Embryonic facial prominence (tissue), 1 donor: Measurements from ENCODE around the gene NUPR2.
"Not testable (repeated sequence)": the region's sequence is repeated elsewhere in the genome, so short reads cannot be mapped to it uniquely, and the experiment has no call there.

ENCODE experiments used
- DNase-seq: peaks from one replicate; pipeline ENCODE4 v3.0.0-alpha.2; 2016; ENCODE audit errors: extremely low spot score

NUPR2 gene

GRCh38 chr7:56115852-56116538, at the start of gene NUPR2:
Gene NUPR2, minus strand, starts transcription at chr7:56116417. Its CDS starts 103 bp downstream, at chr7:56116314.
- DNase-seq: no peak

DNA sequence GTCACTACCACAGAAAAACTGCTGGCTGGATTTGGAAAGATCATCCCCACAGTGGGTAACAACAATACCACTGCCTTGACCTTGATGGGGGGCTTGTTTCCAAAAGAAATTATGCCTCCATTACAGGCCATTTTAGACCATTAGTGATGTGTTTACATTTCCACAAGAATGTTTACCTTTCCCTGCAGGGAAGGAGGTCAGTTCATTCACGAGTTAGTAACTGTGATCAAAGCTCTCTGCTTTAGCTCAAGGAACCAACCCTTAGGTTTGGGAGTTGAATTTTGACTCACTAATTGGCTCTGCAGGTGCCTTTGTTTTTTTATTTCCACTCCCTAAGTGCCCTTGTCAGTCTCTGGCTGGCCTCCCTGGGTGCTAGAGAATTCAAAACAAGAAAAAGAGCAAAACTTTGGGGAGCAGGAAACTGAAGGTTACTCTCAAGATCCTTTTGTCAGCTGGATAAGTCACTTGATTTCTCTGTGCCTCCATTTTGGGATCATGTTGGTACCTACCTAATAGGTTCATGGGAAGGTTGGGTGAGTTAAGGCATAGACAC, 41.1 kb upstream of the NUPR2 start:
- no peak for DNase-seq

GRCh38 chr7:56131062-56131461, 14.8 kb upstream of the NUPR2 start:
- DNase-seq: not testable (repeated sequence)

GRCh38 chr7:56127241-56127975, 11.2 kb upstream of the NUPR2 start:
- no peak for DNase-seq

DNA sequence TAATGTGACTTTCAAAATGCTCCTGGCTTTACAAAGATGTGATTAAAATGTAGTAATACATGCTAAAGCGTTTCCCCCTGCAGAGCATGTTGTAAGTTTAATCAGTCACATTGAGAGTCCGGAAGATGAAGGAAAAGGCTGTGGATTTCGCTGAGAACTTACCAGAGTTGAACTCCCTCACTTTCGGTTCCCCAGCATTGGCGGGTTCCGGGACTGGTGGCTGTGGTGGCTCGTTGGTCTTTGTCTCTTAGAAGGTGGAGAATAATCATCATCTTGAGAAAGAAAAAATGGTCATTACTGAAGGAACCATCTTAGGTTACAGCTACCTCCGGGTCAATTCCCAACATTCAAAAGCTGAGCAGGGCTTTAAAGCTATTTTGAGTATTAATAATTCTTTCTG, 9.6 kb upstream of the NUPR2 start:
- no peak for DNase-seq

- DNase-seq: no peak
Measured at GRCh38 chr7:56124981-56125380, 8.8 kb upstream of the NUPR2 start.

DNA sequence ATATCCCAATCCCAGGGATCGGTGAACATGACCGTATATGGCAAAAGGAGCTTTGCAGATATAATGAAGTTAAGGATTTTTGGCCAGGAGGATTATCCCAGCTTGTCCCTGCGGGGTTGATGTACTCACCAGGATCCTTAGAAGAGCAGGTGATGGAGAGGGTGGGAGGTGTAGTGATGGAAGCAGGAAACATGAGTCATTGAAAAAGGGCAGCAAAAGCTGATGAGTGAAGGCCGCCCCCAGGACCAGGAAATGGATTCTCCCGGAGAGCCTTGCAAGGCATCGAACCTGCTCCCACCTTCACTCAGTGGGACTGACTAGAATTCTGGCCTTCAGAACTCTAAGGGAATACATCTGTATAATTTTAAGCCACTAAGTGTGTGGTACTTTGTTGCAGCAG, 5.2 kb upstream of the NUPR2 start:
- DNase-seq: no peak

DNA sequence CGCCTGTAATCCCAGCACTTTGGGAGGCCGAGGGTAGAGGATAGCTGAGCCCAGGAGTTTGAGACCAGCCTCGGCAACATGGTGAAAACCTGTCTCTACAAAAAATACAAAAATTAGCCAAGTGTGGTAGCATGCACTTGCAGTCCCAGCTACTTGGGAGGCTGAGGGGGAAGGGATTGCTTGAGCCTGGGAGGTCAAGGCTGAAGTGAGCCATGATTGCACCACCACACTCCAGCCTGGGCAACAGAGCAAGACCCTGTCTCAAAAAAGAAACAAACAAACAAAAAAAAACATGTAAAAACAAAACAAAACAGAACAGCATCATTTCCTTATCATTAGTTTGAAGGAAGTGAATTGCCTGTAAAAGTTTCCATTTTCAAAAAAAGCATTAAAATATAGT, 4.0 kb downstream of the NUPR2 start:
- not testable (repeated sequence) for DNase-seq

DNA sequence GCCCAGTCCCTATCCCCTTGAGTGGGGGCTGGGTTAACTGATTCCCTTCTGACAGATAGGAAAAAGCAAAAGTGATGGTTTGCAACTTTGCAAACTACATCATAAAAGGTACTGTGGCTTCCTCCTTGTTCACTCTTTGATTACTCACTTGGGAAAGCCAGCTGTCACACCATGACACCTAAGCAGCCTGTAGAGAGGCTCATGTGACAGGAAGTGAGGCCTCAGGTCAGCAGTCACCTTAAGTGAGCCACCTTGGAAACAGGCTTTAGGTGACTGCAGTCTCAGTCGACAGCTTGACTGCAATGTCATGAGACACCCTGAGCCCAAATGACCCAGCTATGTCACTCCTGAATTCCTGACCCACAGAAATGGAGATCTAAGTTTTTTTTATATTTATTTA, 5.6 kb downstream of the NUPR2 start:
- DNase-seq: no peak

DNA sequence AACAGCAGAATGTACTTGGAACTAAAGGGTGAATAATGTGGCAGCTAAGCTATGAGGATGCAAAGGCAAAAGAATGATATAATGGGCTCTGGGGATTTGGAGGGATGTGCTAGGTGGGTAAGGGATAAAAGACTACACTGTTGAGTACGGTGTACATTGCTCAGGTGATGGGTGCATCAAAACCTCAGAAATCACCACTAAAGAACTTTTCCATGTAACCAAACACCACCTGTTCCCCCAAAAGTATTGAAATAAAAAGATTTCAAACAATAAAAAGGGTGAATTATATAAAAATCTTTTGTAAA, 8.3 kb downstream of the NUPR2 start:
- DNase-seq: no peak

- DNase-seq: peak; percentile 98
Measured at GRCh38 chr7:56106108-56107073, 9.8 kb downstream of the NUPR2 start, which contains the start of gene CHCHD2. Gene CHCHD2, minus strand, starts transcription at chr7:56106476. Its CDS starts 63 bp downstream, at chr7:56106413.

- DNase-seq: no peak
Measured at GRCh38 chr7:56105508-56105907, 10.7 kb downstream of the NUPR2 start.

GRCh38 chr7:56104138-56104537, 12.1 kb downstream of the NUPR2 start:
- not testable (repeated sequence) for DNase-seq

- no peak for DNase-seq
Measured at GRCh38 chr7:56099653-56100052, 16.6 kb downstream of the NUPR2 start.

DNA sequence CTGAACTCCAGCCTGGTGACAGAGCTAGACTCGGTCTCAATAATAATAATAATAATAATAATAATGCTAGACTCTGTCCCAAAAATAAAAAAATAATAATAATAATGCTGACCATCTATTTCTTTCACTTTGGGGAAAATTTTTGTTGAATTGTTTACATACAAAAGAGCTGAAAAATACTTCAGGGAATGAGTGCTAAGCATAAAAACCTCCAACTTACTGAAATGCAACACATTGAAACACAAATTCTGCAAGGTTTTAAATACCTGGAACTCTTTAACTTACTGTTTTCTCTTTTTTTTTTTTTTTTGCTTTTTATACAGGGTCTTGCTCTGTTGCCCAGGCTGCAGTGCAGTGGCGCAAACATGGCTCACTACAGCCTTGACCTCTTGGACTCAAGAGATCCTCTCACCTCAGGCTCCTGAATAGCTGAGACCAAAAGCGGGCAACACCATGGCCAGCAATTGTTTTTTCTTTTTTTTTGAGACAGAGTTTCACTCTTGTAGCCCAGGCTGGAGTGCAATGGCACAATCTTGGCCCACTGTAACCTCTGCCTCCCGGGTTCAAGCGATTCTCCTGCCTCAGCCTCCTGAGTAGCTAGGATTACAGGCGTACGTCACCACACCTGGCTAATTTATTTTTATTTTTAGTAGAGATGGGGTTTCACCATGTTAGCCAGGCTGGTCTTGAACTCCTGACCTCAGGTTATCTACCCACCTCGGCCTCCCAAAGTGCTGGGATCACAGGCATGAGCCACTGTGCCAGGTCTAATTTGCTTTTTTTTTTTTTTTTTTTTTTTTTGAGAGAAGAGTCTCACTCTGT, 17.8 kb downstream of the NUPR2 start:
- not testable (repeated sequence) for DNase-seq

GRCh38 chr7:56097700-56098099, 18.5 kb downstream of the NUPR2 start:
- no peak for DNase-seq

DNA sequence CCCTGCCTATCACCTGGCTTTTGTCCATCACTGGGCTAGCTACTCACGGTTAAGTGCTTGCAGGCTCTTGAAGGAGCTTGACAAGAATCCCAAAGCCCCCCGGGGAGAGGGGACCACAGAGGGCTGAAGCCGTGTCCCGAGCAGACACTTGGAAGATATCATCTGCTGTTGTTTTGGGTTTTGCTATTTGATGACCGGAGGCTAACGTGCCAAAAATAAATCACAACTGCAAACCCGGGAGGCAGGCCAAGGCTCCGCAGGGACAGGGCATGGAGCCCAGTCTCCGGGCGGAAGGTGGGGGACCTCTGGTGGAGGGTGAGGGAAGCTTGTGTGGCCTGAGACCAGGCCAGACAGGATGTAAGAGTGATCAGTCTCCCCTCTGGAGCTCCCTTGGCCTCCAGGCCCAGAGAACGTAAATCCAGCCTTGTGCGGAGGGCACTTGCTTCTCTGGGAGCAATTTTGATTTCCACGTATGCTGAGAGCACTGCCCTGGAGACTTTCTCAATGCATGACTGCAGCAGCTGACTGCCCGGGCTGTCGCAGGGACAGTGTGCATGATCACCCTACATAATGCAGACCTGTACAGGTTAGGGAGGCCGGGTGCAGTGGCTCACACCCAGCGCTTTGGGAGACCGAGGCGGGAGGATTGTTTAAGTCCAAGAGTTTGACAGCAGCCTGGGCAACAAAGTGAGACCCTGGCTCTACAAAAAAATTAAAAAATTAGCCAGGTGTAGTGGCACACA, 23.3 kb downstream of the NUPR2 start, which contains the start of gene PHKG1:
Gene PHKG1, minus strand, starts transcription at position 164 of the 743 bp plus-strand sequence. CDS start 4,011 bp downstream, outside the sequence.
- DNase-seq: no peak

- DNase-seq: not testable (repeated sequence)
Measured at GRCh38 chr7:56092388-56092787, 23.8 kb downstream of the NUPR2 start.

DNA sequence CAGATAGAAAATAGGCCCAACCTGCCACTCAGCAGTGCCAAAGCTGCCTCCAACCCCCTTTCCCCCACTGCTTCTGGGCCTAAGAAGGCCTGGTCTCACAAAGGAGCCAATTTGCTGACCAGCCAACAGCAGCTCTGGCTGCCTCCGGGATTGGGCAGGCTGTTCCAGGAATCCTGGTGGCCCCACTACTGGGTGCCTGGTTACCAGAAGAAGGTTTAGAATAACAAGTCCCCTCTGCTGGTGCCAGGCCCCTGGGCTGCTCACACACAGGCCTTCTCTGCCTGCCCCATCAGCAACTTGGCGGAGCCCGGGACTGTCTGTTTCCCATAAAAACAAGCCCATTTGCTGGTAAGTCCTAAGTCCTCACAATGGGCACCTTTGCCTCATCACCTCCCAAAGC, 24.6 kb downstream of the NUPR2 start:
- no peak for DNase-seq

GRCh38 chr7:56087445-56087844, 28.8 kb downstream of the NUPR2 start:
- DNase-seq: no peak
